Esophagus (tissue), 2 donors: ENCODE results near the gene ABHD15. TPM values are rescaled to one million over a fixed set of nuclear protein-coding genes. Genes with fewer than 3 reads are reported as not detected.

ENCODE experiments used
- H3K27ac ChIP-seq, 2 donors: one replicate each; pipeline ENCODE4 v1.5.1; 2013; ENCODE audit warnings: low read depth in 2 of 2, mild to moderate bottlenecking in 2 of 2, inconsistent platforms in 1 of 2, low read length in 1 of 2, moderate library complexity in 1 of 2
- H3K27me3 ChIP-seq, 2 donors: one replicate each; pipeline ENCODE4 v1.6.1; 2013; ENCODE audit warnings: low read length in 2 of 2, control low read depth in 1 of 2, mild to moderate bottlenecking in 1 of 2; ENCODE audit not compliant: insufficient read depth in 2 of 2, control insufficient read depth in 1 of 2
- H3K36me3 ChIP-seq, 2 donors: one replicate each; pipeline ENCODE4 v1.6.1; 2013; ENCODE audit warnings: low read length in 1 of 2; ENCODE audit not compliant: control insufficient read depth in 2 of 2, insufficient read depth in 2 of 2
- H3K4me1 ChIP-seq, 2 donors: one replicate each; pipeline ENCODE4 v1.6.1; 2013; ENCODE audit warnings: low read length in 1 of 2; ENCODE audit not compliant: control insufficient read depth in 2 of 2, insufficient read depth in 2 of 2
- H3K4me3 ChIP-seq, 2 donors: one replicate each; pipeline ENCODE4 v1.5.1; 2013; ENCODE audit warnings: low read length in 2 of 2, mild to moderate bottlenecking in 2 of 2, low read depth in 1 of 2, moderate library complexity in 1 of 2
- H3K9me3 ChIP-seq, 2 donors: one replicate each; pipeline ENCODE4 v1.6.1; 2013; ENCODE audit warnings: mild to moderate bottlenecking in 2 of 2, low read depth in 1 of 2, low read length in 1 of 2, moderate library complexity in 1 of 2; ENCODE audit not compliant: control insufficient read depth in 2 of 2, insufficient read depth in 1 of 2
- WGBS, 2 donors: extraction: QIAGEN DNeasy Blood & Tissue Kit; methylation state at CpG; one replicate each; pipeline ENCODE4 v1.1.7; 2013; 5-methylcytosine and 5-hydroxymethylcytosine counted together
- polyA plus RNA-seq, 2 donors: library from polyadenylated mRNA; stranded (reverse); fragments of 200-250 nt; gene quantifications; one replicate each; pipeline ENCODE4 v1.2.3, GENCODE V29; 2013
- donor health status: healthy with polysubstance abuse.
- donor health status: Bipolar disorder and iron deficiency.

The ABHD15 gene
- polyA plus RNA-seq, 2 donors: 2.6 to 3.0 TPM

GRCh38 chr17:29570521-29570920, 3.7 kb upstream of the ABHD15 start:
- WGBS, 2 donors: 61 to 75% methylated on average over 7 of the region's 7 CpGs
- Histone ChIP-seq H3K4me1 (peaks cover 3 to 22% of the 10 kb centered on the region in 2 donors), H3K27ac (no peak overlapping the region), H3K9me3 (no peaks in the 10 kb centered on the region), H3K4me3 (no peak overlapping the region), H3K36me3 (peaks cover 6 to 14% of the 10 kb centered on the region in 2 donors), H3K27me3 (no peaks in the 10 kb centered on the region)

DNA sequence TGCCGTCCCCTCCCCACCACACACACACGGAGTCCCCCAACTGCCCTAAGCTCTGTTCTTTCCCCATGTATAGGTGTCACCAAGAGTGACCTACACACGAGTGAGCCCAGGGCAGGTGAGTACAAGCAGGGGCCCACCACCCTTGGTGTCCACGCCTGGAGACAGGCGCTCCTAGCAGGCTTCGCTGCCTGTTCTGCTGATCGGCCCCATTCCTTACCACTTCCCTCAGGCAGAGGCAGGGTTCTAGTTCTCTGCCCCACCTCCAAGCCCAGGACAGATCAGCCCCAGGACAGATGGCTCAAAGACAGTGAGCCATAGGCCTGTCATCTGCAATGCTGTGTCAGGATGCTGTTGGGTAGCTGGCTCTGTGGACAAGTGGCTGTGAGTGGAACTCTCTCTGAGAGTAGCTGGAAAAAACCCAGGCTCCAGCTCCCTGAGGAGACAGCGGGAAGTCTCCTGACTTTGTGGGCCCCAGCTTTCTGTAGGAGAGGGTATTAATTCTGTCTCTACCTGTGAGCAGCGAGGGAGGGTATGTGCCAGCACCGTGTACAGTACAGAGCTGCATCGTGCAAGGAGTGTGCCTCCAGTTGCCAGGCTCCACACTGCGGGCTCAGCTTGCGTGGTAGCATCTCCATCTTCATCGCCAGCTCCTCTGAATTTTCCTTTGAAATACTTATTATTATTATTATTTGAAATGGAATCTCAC, 2.6 kb upstream of the ABHD15 start:
- Histone ChIP-seq H3K27ac (peak overlapping the region; percentile 90), H3K36me3 (peaks cover 2 to 4% of the 10 kb centered on the region in 2 donors), H3K4me3 (peak overlapping the region; percentile 71), H3K27me3 (no peaks in the 10 kb centered on the region), H3K9me3 (no peaks in the 10 kb centered on the region), H3K4me1 (peaks cover 3 to 23% of the 10 kb centered on the region in 2 donors)
- WGBS, 2 donors: 53 to 54% methylated on average over 14 of the region's 14 CpGs

- H3K9me3 ChIP-seq: no peaks in the 10 kb centered on the region
- peak within 1 kb of the TSS; percentile 71 for H3K4me3 ChIP-seq
- 1% methylated on average over 50 to 85 of the region's 85 CpGs for WGBS, 2 donors
- H3K27me3 ChIP-seq: no peaks in the 10 kb centered on the region
- H3K36me3 ChIP-seq: peaks cover 0 to 4% of the 10 kb centered on the region in 2 donors
- peak within 1 kb of the TSS; percentile 90 for H3K27ac ChIP-seq
- H3K4me1 ChIP-seq: peaks cover 3 to 23% of the 10 kb centered on the region in 2 donors
These were observed 1.8 kb upstream of the ABHD15 start, which contains the start of gene TP53I13 for GRCh38 chr17:29568331-29569244. Gene TP53I13, plus strand, starts transcription at chr17:29568701. Its CDS starts 58 bp downstream, at chr17:29568759.

GRCh38 chr17:29567554-29568330, 905 bp upstream of the ABHD15 start:
- H3K4me1 ChIP-seq: peaks cover 3 to 23% of the 10 kb centered on the region in 2 donors
- no peaks in the 10 kb centered on the region for H3K27me3 ChIP-seq
- H3K4me3 ChIP-seq: peak overlapping the region; percentile 71
- peaks cover 0 to 4% of the 10 kb centered on the region in 2 donors for H3K36me3 ChIP-seq
- H3K9me3 ChIP-seq: no peaks in the 10 kb centered on the region
- 1% methylated on average over 62 to 63 of the region's 63 CpGs for WGBS, 2 donors
- peak overlapping the region; percentile 90 for H3K27ac ChIP-seq

- no peaks in the 10 kb centered on the region for H3K9me3 ChIP-seq
- H3K27ac ChIP-seq: peak overlapping the region; percentile 90
- peak overlapping the region; percentile 71 for H3K4me3 ChIP-seq
- WGBS, 2 donors: 0% methylated on average over 7 to 27 of the region's 27 CpGs
- no peaks in the 10 kb centered on the region for H3K27me3 ChIP-seq
- H3K36me3 ChIP-seq: peaks cover 3 to 8% of the 10 kb centered on the region in 2 donors
- H3K4me1 ChIP-seq: peaks cover 2 to 20% of the 10 kb centered on the region in 2 donors
These were observed 392 bp upstream of the ABHD15 start for GRCh38 chr17:29567304-29567553.

- H3K4me1 ChIP-seq: peaks cover 0 to 16% of the 10 kb centered on the region in 2 donors
- 20 to 24% methylated on average over 55 of the region's 55 CpGs for WGBS, 2 donors
These were observed 979 bp downstream of the ABHD15 start for GRCh38 chr17:29565643-29566472.

GRCh38 chr17:29563816-29564215, 3.0 kb downstream of the ABHD15 start:
- no peak overlapping the region for H3K27ac ChIP-seq
- WGBS, 2 donors: 91 to 96% methylated on average over 3 of the region's 3 CpGs
- H3K4me1 ChIP-seq: peaks cover 0 to 10% of the 10 kb centered on the region in 2 donors
- peaks cover 6 to 9% of the 10 kb centered on the region in 2 donors for H3K36me3 ChIP-seq
- H3K27me3 ChIP-seq: no peaks in the 10 kb centered on the region
- no peak overlapping the region for H3K4me3 ChIP-seq
- H3K9me3 ChIP-seq: no peaks in the 10 kb centered on the region

More at GRCh38 chr17:29565643-29566472, 979 bp downstream of the ABHD15 start:
- peak overlapping the region; percentile 36 to 90 for H3K27ac ChIP-seq
- H3K27me3 ChIP-seq: no peaks in the 10 kb centered on the region
- H3K9me3 ChIP-seq: no peaks in the 10 kb centered on the region
- H3K4me3 ChIP-seq: peak overlapping the region; percentile 71
- H3K36me3 ChIP-seq: peaks cover 6 to 9% of the 10 kb centered on the region in 2 donors

- H3K36me3 ChIP-seq: peaks cover 6 to 9% of the 10 kb centered on the region in 2 donors
- H3K27me3 ChIP-seq: no peaks in the 10 kb centered on the region
- H3K4me3 ChIP-seq: no peak overlapping the region
- no peak overlapping the region for H3K27ac ChIP-seq
- WGBS, 2 donors: 88 to 91% methylated on average over 18 of the region's 18 CpGs
- no peaks in the 10 kb centered on the region for H3K9me3 ChIP-seq
- peaks cover 0 to 10% of the 10 kb centered on the region in 2 donors for H3K4me1 ChIP-seq
These were observed 4.2 kb downstream of the ABHD15 start for GRCh38 chr17:29562615-29563014.
